Raji (cell line): ENCODE results near the gene GOLIM4.

Source experiments
- POLR2A ChIP-seq: IDR thresholded peaks from 2 replicates; pipeline ENCODE4 v1.6.1; 2011; ENCODE audit warnings: low read depth, low read length, control low read depth; ENCODE audit not compliant: insufficient read depth

GOLIM4 gene

GRCh38 chr3:168089179-168089771 lies 6.4 kb downstream of the GOLIM4 start:
- TF ChIP-seq POLR2A: no peak

- TF ChIP-seq POLR2A: no peak
These were observed 7.5 kb downstream of the GOLIM4 start for GRCh38 chr3:168088106-168088720.

- TF ChIP-seq POLR2A: no peak
These were observed 8.2 kb downstream of the GOLIM4 start for GRCh38 chr3:168087539-168087938.

- no peak for TF ChIP-seq POLR2A
These were observed 9.0 kb downstream of the GOLIM4 start for GRCh38 chr3:168086541-168087260.

- no peak for TF ChIP-seq POLR2A
These were observed 10.1 kb downstream of the GOLIM4 start for GRCh38 chr3:168085491-168086119.

GRCh38 chr3:168083906-168084305 lies 11.8 kb downstream of the GOLIM4 start:
- no peak for TF ChIP-seq POLR2A

GRCh38 chr3:168081856-168082255 lies 13.9 kb downstream of the GOLIM4 start:
- no peak for TF ChIP-seq POLR2A

GRCh38 chr3:168081171-168081771 lies 14.5 kb downstream of the GOLIM4 start:
- TF ChIP-seq POLR2A: no peak

GRCh38 chr3:168080499-168081170 lies 15.1 kb downstream of the GOLIM4 start:
- TF ChIP-seq POLR2A: no peak

GRCh38 chr3:168080022-168080421 lies 15.7 kb downstream of the GOLIM4 start:
- TF ChIP-seq POLR2A: no peak

GRCh38 chr3:168077091-168077490 lies 18.6 kb downstream of the GOLIM4 start:
- no peak for TF ChIP-seq POLR2A

- no peak for TF ChIP-seq POLR2A
These were observed 21.7 kb downstream of the GOLIM4 start for GRCh38 chr3:168073842-168074605.

GRCh38 chr3:168072323-168072650 lies 23.4 kb downstream of the GOLIM4 start:
- no peak for TF ChIP-seq POLR2A

- no peak for TF ChIP-seq POLR2A
These were observed 24.0 kb downstream of the GOLIM4 start for GRCh38 chr3:168071591-168072322.

GRCh38 chr3:168070919-168071318 lies 24.8 kb downstream of the GOLIM4 start:
- TF ChIP-seq POLR2A: no peak
